ENCODE results near the gene EVC2. TPM values are rescaled to one million over a fixed set of nuclear protein-coding genes. Genes with fewer than 3 reads are reported as not detected.
A peak's percentile ranks its signal among the peaks of the same experiment; 100 is the strongest.

Gene EVC2
- total RNA-seq, 1 donor from 2014 or later = 12.6 TPM

DNA sequence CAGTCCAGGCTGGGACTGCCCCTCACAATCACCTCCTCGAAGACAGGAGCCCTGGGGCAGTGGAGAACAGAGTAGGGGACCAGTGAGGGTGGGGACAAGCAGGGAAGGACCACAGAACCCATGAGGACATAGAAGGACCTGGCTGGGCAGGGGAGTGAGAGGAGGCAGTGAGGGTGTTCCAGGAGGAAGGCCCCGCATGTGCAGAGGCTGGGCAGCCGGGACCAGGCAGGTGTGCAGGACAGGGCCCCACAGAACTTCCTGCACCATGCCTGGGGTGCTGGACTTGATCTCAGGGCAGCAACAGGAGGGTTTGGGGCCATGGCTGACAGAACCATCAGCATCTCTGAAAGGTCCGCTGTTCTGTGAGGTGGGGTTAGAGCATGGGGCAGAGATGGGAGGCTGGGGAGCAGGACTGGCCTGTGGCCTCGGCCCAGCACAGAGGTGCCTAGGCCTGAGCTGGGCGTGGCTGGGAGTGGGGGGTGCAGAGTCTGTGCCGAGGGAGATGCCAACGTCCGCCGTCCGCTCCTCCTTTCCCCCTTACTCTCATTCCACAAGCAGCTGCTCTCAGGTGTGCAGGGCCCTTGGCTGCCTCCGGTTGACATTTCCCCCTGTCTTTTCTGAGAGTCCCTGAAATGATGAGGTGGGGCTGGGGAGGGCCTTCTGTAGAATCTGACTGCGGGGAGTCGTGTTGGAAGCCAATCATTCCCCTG, 43.5 kb upstream of the EVC2 start:
- no peak for DNase-seq (ENCODE audit: low read depth)
- TF ChIP-seq, protein P1, sequence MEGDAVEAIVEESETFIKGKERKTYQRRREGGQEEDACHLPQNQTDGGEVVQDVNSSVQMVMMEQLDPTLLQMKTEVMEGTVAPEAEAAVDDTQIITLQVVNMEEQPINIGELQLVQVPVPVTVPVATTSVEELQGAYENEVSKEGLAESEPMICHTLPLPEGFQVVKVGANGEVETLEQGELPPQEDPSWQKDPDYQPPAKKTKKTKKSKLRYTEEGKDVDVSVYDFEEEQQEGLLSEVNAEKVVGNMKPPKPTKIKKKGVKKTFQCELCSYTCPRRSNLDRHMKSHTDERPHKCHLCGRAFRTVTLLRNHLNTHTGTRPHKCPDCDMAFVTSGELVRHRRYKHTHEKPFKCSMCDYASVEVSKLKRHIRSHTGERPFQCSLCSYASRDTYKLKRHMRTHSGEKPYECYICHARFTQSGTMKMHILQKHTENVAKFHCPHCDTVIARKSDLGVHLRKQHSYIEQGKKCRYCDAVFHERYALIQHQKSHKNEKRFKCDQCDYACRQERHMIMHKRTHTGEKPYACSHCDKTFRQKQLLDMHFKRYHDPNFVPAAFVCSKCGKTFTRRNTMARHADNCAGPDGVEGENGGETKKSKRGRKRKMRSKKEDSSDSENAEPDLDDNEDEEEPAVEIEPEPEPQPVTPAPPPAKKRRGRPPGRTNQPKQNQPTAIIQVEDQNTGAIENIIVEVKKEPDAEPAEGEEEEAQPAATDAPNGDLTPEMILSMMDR (IDR thresholded peaks at IDR 0.05; ENCODE audit: insufficient read depth, low read length, poor library complexity, severe bottlenecking) = no peak
- Histone ChIP-seq H3K27me3 (ENCODE audit: control insufficient read depth, insufficient read depth, low read length) (no peaks in the 10 kb centered on the region), H3K4me3 (ENCODE audit: low read depth, low read length) (no peak overlapping the region), H3K36me3 (ENCODE audit: control insufficient read depth, insufficient read depth, low read length) (peaks cover 7% of the 10 kb centered on the region)

DNA sequence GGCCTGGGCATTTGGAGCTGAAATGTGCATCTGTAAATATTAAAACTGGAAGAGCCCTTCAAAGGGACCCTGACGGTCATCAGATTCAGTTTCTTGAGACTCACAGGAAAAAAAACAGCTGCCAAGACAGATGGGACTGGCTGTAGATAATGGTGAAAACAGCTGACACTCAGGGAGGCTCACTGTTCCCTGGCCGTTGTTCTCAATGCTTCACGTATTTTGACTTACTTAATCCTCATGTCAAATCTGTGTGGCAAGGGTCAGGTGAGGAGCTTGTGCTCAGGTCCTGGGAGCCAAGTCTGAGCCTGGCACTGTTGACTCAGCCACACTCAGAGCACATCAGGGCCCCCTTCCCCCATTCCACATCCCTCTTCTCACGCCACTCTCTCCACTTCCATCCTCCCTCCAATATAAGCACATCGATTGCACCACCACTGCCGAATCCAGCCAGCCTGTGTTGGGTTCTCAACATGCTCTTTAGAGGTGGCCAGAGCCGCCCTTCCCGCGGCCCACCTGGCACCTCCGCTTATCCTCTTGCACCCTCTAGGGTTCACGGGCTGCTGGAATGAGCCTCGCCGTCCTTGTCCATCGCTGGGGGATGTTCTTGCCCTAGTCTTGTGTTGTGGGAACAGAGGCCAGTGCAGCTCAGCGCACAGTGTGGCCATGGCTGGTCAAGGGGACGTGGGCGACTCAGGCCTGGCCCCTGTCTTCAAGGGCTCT, 42.7 kb upstream of the EVC2 start:
- Histone ChIP-seq H3K4me3 (ENCODE audit: low read depth, low read length) (no peak overlapping the region), H3K36me3 (ENCODE audit: control insufficient read depth, insufficient read depth, low read length) (peaks cover 5% of the 10 kb centered on the region), H3K27me3 (ENCODE audit: control insufficient read depth, insufficient read depth, low read length) (no peaks in the 10 kb centered on the region)
- peak; percentile 67 for DNase-seq (ENCODE audit: low read depth)
- TF ChIP-seq, protein P1 (IDR thresholded peaks at IDR 0.05; ENCODE audit: insufficient read depth, low read length, poor library complexity, severe bottlenecking) = no peak

DNA sequence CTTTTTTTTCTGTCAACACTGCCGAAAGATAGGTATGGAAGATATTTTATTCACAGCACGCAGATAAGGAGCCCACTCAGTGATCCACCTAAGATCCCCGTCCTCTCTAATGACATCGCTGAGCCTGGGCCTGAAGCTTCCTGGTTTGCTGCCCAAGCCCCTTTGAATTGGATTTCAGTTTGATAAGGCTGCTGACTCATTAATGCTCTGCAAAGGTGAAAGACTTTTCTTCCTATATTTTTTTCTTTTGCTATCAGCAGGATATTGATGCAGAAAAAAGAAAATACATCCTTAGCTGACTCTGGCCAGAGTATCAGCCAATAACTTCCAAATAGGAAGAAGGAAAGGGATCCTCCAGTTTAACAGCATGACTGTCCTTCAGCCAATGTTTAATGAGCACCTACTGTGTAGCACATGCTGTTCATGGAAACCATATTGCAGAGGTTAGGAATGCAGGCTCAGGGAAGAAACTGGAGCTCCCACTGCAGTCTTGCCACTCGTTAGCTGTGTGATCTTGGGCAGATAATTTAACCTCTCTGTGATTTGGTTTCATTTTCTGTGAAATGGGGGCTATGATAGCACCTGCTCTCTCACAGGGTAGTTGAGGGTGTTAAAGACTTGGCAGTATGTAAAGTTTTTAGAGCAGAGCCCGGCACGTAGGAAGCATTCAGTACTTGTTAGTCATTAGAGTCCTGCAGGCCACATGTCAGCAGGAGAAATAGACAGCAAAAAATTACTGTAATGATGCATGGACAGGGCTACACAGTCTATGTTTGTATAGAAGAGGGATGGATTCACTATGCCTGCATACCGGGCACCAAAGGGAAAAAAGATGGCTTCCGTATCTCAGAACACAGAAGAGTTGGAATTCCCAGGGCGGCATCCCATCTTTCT, 41.9 kb upstream of the EVC2 start:
- H3K4me3 ChIP-seq (ENCODE audit: low read depth, low read length) = no peak overlapping the region
- TF ChIP-seq, protein P1 (IDR thresholded peaks at IDR 0.05; ENCODE audit: insufficient read depth, low read length, poor library complexity, severe bottlenecking) = no peak
- no peak for DNase-seq (ENCODE audit: low read depth)
- no peaks in the 10 kb centered on the region for H3K27me3 ChIP-seq (ENCODE audit: control insufficient read depth, insufficient read depth, low read length)
- peaks cover 5% of the 10 kb centered on the region for H3K36me3 ChIP-seq (ENCODE audit: control insufficient read depth, insufficient read depth, low read length)

DNA sequence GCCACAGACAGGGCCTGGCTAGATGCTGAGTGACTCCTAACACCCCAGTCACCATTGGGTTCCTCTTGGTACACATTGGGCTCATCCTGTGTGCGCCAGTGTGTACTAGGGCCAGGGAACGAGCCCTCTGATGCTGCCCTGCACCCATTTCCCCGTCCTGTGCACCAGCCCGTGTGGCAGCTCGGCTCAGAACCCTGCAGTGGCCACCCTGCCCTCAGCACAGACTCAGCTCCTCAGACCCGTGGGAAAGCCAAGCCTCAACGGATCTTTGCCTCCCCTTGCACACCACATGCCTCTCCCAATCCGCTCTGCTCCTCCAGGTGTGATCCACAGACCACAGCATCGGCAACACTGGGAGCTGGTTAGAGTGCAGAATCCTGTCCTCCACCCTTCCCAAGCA, 41.2 kb upstream of the EVC2 start:
- no peak for DNase-seq (ENCODE audit: low read depth)
- Histone ChIP-seq H3K4me3 (ENCODE audit: low read depth, low read length) (no peak overlapping the region), H3K27me3 (ENCODE audit: control insufficient read depth, insufficient read depth, low read length) (no peaks in the 10 kb centered on the region), H3K36me3 (ENCODE audit: control insufficient read depth, insufficient read depth, low read length) (peaks cover 4% of the 10 kb centered on the region)
- TF ChIP-seq, protein P1 (IDR thresholded peaks at IDR 0.05; ENCODE audit: insufficient read depth, low read length, poor library complexity, severe bottlenecking) = no peak

DNA sequence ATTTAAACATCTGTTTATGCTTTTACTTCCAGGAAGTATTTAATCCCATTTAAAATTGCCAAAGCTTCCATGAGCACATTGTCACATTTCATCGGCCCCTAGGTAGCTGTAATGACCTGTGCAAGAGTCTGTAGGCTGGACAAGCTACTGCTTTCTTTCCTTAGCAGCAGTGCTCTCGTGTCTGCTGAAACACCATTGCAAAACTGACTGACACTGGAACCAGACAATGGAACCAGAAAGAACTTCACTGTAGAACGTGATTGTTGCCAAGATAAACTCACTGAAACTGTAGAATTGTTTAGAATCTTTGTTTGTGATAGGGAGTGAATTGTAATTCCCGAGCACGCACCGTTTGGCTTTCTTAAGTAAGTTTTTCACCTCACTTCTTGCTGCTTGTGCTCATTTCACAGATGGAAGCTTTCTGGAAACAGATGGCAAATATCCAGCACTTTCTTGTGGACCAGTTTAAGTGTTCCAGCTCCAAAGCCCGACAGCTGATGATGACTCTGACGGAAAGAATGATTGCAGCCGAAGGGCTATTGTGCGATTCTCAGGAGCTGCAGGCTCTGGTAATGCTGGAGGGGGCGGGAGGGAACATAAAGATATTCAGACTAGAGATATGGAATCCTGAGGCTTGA, 39.5 kb upstream of the EVC2 start:
- Histone ChIP-seq H3K27me3 (ENCODE audit: control insufficient read depth, insufficient read depth, low read length) (no peaks in the 10 kb centered on the region), H3K36me3 (ENCODE audit: control insufficient read depth, insufficient read depth, low read length) (peaks cover 4% of the 10 kb centered on the region), H3K4me3 (ENCODE audit: low read depth, low read length) (no peak overlapping the region)
- DNase-seq (ENCODE audit: low read depth) = peak; percentile 96
- TF ChIP-seq, protein P1 (IDR thresholded peaks at IDR 0.05; ENCODE audit: insufficient read depth, low read length, poor library complexity, severe bottlenecking) = no peak

Measured in kidney epithelial cell (primary cell).